Vagina (tissue), 2 donors: ENCODE measurements around the gene UROC1. TPM values are rescaled to one million over a fixed set of nuclear protein-coding genes. Genes with fewer than 3 reads are reported as not detected.

Experiments used
- DNase-seq, 2 donors: peaks; one replicate each; pipeline ENCODE4 v3.0.0-alpha.2; 2017; ENCODE audit errors: extremely low spot score in 2 of 2
- H3K27ac ChIP-seq: fragments of 200-600 bp; sonication (generic); one replicate; pipeline ENCODE4 v1.5.1; 2019
- H3K27me3 ChIP-seq: fragments of 200-600 bp; sonication (generic); one replicate; pipeline ENCODE4 v1.5.1; 2019
- H3K36me3 ChIP-seq, 2 donors: fragments of 200-600 bp; sonication (generic); one replicate each; pipeline ENCODE4 v1.5.1; 2017 to 2019
- H3K4me1 ChIP-seq: fragments of 200-600 bp; sonication (generic); one replicate; pipeline ENCODE4 v1.5.1; 2019
- H3K4me3 ChIP-seq, 2 donors: fragments of 200-600 bp; sonication (generic); 1 replicate in 1 of 2; 2 replicates in 1 of 2; pipeline ENCODE4 v1.5.1; 2016 to 2019
- H3K9me3 ChIP-seq: fragments of 200-600 bp; sonication (generic); one replicate; pipeline ENCODE4 v1.5.1; 2019
- CTCF ChIP-seq, 3 experiments: fragments of 450-650 bp in 2 of 3; fragments of 200-600 bp in 1 of 3; sonication (generic) in 1 of 3; IDR thresholded peaks; one replicate each; pipeline ENCODE4 v1.5.1; 2017 to 2019; ENCODE audit warnings: antibody characterized with exemption in 3 of 3, mild to moderate bottlenecking in 2 of 3, moderate library complexity in 2 of 3
- POLR2A ChIP-seq, 2 donors: fragments of 450-650 bp; IDR thresholded peaks; one replicate each; pipeline ENCODE4 v1.6.1; 2017; ENCODE audit warnings: antibody characterized with exemption in 2 of 2, mild to moderate bottlenecking in 2 of 2, moderate library complexity in 2 of 2
- POLR2AphosphoS5 ChIP-seq, 2 donors: sonication (generic); formaldehyde crosslinking; IDR thresholded peaks; one replicate each; pipeline ENCODE4 v1.9.0; 2017; ENCODE audit warnings: antibody characterized with exemption in 2 of 2, mild to moderate bottlenecking in 2 of 2, low read depth in 1 of 2; ENCODE audit not compliant: insufficient read depth in 1 of 2
- intact Hi-C: fragments of 100-400 bp; cut with DNase I; formaldehyde crosslinking; loops from one replicate; pipeline ENCODE4 v1.15.1; 2023
- total RNA-seq: library from RNA; depleted of rRNA; stranded (reverse); fragments of >200 nt; gene quantifications from one replicate; pipeline ENCODE4 v1.2.3, GENCODE V29; 2016

The UROC1 gene
- total RNA-seq, 1 donor from 2014 or later = not detected

GRCh38 chr3:126487151-126487771 lies 30.3 kb downstream of the UROC1 start:
- intact Hi-C loops = no loop called here
- H3K27ac ChIP-seq = no peak overlapping the region
- H3K27me3 ChIP-seq = no peaks in the 10 kb centered on the region
- no peak overlapping the region for H3K4me3 ChIP-seq
- TF ChIP-seq CTCF (IDR thresholded peaks at IDR 0.05) = peak in 1 of 3 experiments; percentile 19
- peak in 1 of 2 donors; percentile 46 for TF ChIP-seq POLR2AphosphoS5 (IDR thresholded peaks at IDR 0.05; ENCODE audit: insufficient read depth in 1 of 2, low read depth in 1 of 2)
- TF ChIP-seq POLR2A (IDR thresholded peaks at IDR 0.05) = no peak
- H3K9me3 ChIP-seq = no peaks in the 10 kb centered on the region
- no peak for DNase-seq
- H3K36me3 ChIP-seq = no peaks in the 10 kb centered on the region
- peaks cover 13% of the 10 kb centered on the region for H3K4me1 ChIP-seq

GRCh38 chr3:126486360-126486847 lies 31.2 kb downstream of the UROC1 start:
- peaks cover 13% of the 10 kb centered on the region for H3K4me1 ChIP-seq
- H3K4me3 ChIP-seq = no peak overlapping the region
- no peaks in the 10 kb centered on the region for H3K27me3 ChIP-seq
- H3K9me3 ChIP-seq = no peaks in the 10 kb centered on the region
- intact Hi-C loops = no loop called here
- no peak for DNase-seq
- no peak overlapping the region for H3K27ac ChIP-seq
- H3K36me3 ChIP-seq = no peaks in the 10 kb centered on the region
- TF ChIP-seq POLR2A (IDR thresholded peaks at IDR 0.05) (no peak), CTCF (IDR thresholded peaks at IDR 0.05) (no peak), POLR2AphosphoS5 (IDR thresholded peaks at IDR 0.05; ENCODE audit: insufficient read depth in 1 of 2, low read depth in 1 of 2) (no peak)

- DNase-seq = no peak
- H3K36me3 ChIP-seq = no peaks in the 10 kb centered on the region
- H3K4me3 ChIP-seq = no peak overlapping the region
- peaks cover 13% of the 10 kb centered on the region for H3K4me1 ChIP-seq
- intact Hi-C loops = no loop called here
- no peaks in the 10 kb centered on the region for H3K9me3 ChIP-seq
- H3K27ac ChIP-seq = no peak overlapping the region
- no peaks in the 10 kb centered on the region for H3K27me3 ChIP-seq
- TF ChIP-seq POLR2AphosphoS5 (IDR thresholded peaks at IDR 0.05; ENCODE audit: insufficient read depth in 1 of 2, low read depth in 1 of 2) = no peak
- no peak for TF ChIP-seq POLR2A (IDR thresholded peaks at IDR 0.05)
- no peak for TF ChIP-seq CTCF (IDR thresholded peaks at IDR 0.05)
Measured at GRCh38 chr3:126485956-126486355, 31.6 kb downstream of the UROC1 start.

- intact Hi-C loops = no loop called here
- DNase-seq = no peak
Measured at GRCh38 chr3:126485176-126485897, 32.2 kb downstream of the UROC1 start.

More at GRCh38 chr3:126485176-126485897, 32.2 kb downstream of the UROC1 start:
- TF ChIP-seq POLR2A (IDR thresholded peaks at IDR 0.05) (no peak), CTCF (IDR thresholded peaks at IDR 0.05) (no peak), POLR2AphosphoS5 (IDR thresholded peaks at IDR 0.05; ENCODE audit: insufficient read depth in 1 of 2, low read depth in 1 of 2) (no peak)
- no peaks in the 10 kb centered on the region for H3K27me3 ChIP-seq
- H3K4me3 ChIP-seq = no peak overlapping the region
- no peak overlapping the region for H3K27ac ChIP-seq
- H3K9me3 ChIP-seq = no peaks in the 10 kb centered on the region
- peaks cover 13% of the 10 kb centered on the region for H3K4me1 ChIP-seq
- no peaks in the 10 kb centered on the region for H3K36me3 ChIP-seq
